Measurements from ENCODE around the gene RBM44.
"Not testable (repeated sequence)": the region's sequence is repeated elsewhere in the genome, so short reads cannot be mapped to it uniquely, and the experiment has no call there.

Gene RBM44

GRCh38 chr2:237779521-237779920 lies 19.1 kb upstream of the RBM44 start:
- no peaks in the 10 kb centered on the region for H3K27me3 ChIP-seq (ENCODE audit: insufficient read depth, poor library complexity, severe bottlenecking)
- no peak for DNase-seq (ENCODE audit: low read depth in 1 of 2, low spot score in 1 of 2)
- TF ChIP-seq GABPA (IDR thresholded peaks at IDR 0.05; ENCODE audit: low read depth) (no peak), POLR2AphosphoS5 (IDR thresholded peaks at IDR 0.05; ENCODE audit: low read depth) (no peak), CTCF (IDR thresholded peaks at IDR 0.05; ENCODE audit: insufficient read depth, low read length) (no peak), SPI1 (IDR thresholded peaks at IDR 0.05; ENCODE audit: borderline replicate concordance, low read depth) (no peak)
- TF ChIP-seq, protein P1, sequence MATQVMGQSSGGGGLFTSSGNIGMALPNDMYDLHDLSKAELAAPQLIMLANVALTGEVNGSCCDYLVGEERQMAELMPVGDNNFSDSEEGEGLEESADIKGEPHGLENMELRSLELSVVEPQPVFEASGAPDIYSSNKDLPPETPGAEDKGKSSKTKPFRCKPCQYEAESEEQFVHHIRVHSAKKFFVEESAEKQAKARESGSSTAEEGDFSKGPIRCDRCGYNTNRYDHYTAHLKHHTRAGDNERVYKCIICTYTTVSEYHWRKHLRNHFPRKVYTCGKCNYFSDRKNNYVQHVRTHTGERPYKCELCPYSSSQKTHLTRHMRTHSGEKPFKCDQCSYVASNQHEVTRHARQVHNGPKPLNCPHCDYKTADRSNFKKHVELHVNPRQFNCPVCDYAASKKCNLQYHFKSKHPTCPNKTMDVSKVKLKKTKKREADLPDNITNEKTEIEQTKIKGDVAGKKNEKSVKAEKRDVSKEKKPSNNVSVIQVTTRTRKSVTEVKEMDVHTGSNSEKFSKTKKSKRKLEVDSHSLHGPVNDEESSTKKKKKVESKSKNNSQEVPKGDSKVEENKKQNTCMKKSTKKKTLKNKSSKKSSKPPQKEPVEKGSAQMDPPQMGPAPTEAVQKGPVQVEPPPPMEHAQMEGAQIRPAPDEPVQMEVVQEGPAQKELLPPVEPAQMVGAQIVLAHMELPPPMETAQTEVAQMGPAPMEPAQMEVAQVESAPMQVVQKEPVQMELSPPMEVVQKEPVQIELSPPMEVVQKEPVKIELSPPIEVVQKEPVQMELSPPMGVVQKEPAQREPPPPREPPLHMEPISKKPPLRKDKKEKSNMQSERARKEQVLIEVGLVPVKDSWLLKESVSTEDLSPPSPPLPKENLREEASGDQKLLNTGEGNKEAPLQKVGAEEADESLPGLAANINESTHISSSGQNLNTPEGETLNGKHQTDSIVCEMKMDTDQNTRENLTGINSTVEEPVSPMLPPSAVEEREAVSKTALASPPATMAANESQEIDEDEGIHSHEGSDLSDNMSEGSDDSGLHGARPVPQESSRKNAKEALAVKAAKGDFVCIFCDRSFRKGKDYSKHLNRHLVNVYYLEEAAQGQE (IDR thresholded peaks at IDR 0.05; ENCODE audit: insufficient replicate concordance, low read depth), result no peak
- no peak overlapping the region for H3K27ac ChIP-seq (replicated peaks)
- H3K4me3 ChIP-seq (replicated peaks; ENCODE audit: insufficient read depth, low read length), result no peak overlapping the region

GRCh38 chr2:237782181-237782580 lies 16.4 kb upstream of the RBM44 start:
- H3K27me3 ChIP-seq (ENCODE audit: insufficient read depth, poor library complexity, severe bottlenecking), result no peaks in the 10 kb centered on the region
- H3K27ac ChIP-seq (replicated peaks), result no peak overlapping the region
- TF ChIP-seq GABPA (IDR thresholded peaks at IDR 0.05; ENCODE audit: low read depth), result no peak
- TF ChIP-seq SPI1 (IDR thresholded peaks at IDR 0.05; ENCODE audit: borderline replicate concordance, low read depth), result no peak
- TF ChIP-seq, protein P1 (IDR thresholded peaks at IDR 0.05; ENCODE audit: insufficient replicate concordance, low read depth), result no peak
- TF ChIP-seq POLR2AphosphoS5 (IDR thresholded peaks at IDR 0.05; ENCODE audit: low read depth), result no peak
- no peak for TF ChIP-seq CTCF (IDR thresholded peaks at IDR 0.05; ENCODE audit: insufficient read depth, low read length)
- H3K4me3 ChIP-seq (replicated peaks; ENCODE audit: insufficient read depth, low read length), result no peak overlapping the region
- DNase-seq (ENCODE audit: low read depth in 1 of 2, low spot score in 1 of 2), result no peak

DNA sequence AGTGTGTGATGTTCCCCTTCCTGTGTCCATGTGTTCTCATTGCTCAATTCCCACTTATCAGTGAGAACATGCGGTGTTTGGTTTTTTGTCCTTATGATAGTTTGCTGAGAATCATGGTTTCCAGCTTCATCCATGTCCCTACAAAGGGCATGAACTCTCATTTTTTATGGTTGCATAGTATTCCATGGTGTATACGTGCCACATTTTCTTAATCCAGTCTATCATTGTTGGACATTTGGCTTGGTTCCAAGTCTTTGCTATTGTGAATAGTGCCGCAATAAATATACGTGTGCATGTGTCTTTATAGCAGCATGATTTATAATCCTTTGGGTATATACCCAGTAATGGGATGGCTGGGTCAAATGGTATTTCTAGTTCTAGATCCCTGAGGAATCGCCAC lies 14.9 kb upstream of the RBM44 start:
- H3K27me3 ChIP-seq (ENCODE audit: insufficient read depth, poor library complexity, severe bottlenecking); DNase-seq (ENCODE audit: low read depth in 1 of 2, low spot score in 1 of 2); H3K4me3 ChIP-seq (replicated peaks; ENCODE audit: insufficient read depth, low read length); H3K27ac ChIP-seq (replicated peaks): not testable (repeated sequence)

DNA sequence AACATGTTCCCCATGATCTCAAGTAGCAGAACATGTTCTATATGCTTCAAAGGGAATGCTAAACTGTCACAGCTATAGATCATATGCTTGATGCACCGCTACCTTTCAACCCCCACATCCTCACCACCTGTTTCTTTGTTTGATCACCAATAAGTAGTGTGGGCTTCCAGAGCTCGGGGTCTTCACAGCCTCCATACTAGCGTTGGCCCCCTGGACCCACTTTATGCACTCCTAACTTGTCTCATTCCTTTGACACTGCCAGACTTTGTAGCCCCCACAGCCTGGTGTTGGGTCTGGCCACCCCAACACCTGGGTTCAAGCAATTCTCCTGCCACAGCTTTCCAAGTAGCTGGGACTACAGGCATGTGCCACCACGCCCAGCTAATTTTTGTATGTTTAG lies 11.6 kb upstream of the RBM44 start:
- DNase-seq (ENCODE audit: low read depth in 1 of 2, low spot score in 1 of 2), result no peak
- H3K27me3 ChIP-seq (ENCODE audit: insufficient read depth, poor library complexity, severe bottlenecking), result no peaks in the 10 kb centered on the region
- no peak overlapping the region for H3K4me3 ChIP-seq (replicated peaks; ENCODE audit: insufficient read depth, low read length)
- H3K27ac ChIP-seq (replicated peaks), result no peak overlapping the region
- TF ChIP-seq, protein P1 (IDR thresholded peaks at IDR 0.05; ENCODE audit: insufficient replicate concordance, low read depth), result no peak
- no peak for TF ChIP-seq POLR2AphosphoS5 (IDR thresholded peaks at IDR 0.05; ENCODE audit: low read depth)
